HG03064 (cell line): ENCODE data around the gene AHNAK.

Source experiments
- ATAC-seq: cut with Tn5 transposase; IDR thresholded peaks from one replicate; pipeline ENCODE4 v1.9.1; 2021; ENCODE audit warnings: low read depth; ENCODE audit not compliant: unreplicated experiment

Gene AHNAK

DNA sequence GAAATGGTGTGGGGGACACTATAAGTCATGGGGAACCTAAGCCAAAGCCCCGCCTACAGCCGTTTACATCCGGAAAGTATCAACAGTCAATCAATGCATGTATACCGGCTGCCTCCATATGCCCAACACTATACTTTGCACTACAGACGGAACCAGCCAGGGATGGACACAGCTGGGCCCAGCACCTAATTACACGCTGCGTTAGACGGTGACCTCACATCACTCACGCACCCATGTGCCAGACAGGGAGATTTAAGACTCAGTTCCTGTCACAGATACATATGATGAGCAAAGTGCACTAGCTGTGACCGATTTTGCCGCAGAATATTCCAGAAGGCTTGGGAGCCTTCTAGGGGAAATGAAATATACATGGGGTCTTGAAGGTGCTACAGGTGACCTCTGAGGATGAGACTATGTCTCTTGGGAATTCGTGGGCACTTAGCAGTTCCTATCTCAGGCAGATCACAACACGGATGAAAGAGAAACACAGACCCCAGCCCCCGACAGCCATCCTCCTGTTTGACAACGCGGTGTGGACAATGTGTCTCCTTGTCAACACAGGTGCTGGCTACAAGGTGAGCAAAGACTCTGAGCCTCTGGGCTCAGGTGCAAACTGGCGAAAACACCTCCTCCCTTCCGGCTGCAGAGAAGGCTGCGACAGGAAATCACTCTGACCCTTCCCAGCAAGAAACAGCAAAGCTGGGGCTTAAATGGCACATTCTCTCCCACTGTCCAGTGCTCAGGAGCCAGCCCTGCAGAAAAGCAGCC, 8.0 kb downstream of the AHNAK start:
- no peak for ATAC-seq

DNA sequence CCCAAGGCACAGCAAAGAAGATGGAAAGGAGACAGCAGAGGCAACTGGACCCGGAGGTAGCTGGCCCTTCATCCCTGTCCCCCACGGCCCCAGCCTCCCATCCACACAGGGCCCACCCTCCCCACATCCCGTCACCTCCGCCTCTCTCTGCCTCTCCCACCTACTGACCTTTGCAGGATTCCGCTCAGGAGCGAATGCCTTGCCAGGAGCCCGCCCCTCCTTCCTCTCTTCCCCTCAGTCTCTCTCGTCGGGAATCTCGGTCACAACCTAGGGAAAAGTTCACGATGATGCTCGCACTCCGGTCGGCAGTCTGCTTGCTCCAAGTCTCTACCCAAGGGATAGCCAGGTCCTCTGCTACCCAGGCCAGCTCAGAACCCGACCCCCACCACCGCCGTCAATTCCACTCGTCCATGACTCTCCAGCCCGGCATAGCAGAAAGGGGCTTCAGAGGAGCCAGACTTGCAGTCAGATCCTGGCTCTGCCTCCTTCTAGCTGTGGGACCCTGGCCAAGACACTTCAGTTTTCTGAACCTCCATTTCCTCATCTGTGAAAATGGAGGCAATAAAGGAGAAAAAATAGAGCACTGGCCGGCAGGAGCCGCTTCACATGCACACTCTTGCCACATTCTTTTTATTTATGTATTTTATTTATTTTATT, 10.2 kb downstream of the AHNAK start:
- ATAC-seq: no peak

DNA sequence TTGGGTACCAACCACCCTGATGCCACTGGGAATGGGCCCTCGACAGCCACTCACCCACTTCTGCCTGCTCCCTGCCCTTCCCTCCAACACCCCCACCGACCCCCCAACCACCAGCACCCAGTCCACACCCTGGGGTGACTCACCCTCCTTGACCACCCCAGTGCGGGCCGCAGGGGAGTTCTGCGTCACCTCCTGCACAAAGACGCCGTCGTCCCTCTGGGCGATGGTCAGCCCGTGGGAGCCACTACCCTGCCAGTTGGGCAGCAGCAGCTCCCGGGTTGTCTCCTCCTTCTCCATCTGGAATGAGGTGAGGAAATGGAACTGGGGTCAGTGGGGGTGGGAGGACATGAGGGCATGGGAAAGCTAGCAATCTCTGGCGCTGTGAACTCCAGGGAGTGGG, 10.8 kb downstream of the AHNAK start:
- ATAC-seq: no peak

DNA sequence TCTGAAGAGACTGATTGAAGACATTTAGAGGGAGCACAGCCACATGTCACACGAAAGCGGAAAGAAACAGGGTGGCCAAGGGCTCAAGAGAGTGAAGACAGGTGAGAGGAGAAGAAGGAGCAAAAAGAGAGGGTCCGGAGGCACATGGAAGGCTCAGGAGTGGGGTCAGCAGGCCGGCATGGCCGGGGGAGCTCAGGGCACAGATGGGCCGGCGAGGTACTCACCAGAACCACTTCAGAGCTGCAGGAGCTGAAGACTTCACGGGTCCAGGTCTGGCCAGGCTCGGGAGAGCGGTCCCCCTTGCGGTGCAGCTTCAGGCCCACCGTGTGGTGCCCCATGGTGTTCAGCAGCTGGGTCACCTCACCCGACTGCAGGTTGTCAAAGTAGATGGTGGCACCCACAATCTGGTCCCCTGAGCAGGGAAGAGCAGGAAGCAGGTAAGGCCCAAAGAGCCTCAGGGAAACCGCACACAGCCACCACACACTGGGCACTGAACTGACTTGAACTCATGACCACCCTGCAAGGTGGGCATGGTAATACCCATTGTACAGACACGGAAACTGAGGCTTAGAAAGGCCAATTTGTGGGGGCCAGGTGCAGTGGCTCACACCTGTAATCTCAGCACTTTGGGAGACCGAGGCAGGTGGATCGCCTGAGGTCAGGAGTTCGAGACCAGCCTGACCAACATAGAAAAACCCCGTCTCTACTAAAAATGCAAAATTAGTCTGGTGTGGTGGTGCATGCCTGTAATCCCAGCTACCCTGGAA, 11.6 kb downstream of the AHNAK start:
- no peak for ATAC-seq

DNA sequence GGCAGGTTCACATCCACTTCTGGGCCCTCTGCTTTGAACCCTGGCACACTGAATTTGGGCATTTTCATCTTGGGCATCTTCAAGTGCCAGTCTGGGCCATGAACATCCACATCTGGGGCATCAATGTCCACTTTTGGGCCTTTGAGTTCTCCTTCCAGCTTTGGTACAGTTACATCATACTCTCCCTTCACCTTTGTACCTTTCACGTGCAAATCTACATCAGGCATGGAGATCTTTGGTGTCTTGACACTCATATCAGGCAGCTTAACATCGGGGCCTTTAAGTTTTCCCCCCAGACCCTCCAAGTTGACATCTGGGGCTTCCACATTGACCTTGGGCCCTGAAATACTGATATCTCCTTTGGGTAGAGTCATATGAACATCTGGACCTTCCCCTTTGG, 14.5 kb downstream of the AHNAK start:
- ATAC-seq: no peak

DNA sequence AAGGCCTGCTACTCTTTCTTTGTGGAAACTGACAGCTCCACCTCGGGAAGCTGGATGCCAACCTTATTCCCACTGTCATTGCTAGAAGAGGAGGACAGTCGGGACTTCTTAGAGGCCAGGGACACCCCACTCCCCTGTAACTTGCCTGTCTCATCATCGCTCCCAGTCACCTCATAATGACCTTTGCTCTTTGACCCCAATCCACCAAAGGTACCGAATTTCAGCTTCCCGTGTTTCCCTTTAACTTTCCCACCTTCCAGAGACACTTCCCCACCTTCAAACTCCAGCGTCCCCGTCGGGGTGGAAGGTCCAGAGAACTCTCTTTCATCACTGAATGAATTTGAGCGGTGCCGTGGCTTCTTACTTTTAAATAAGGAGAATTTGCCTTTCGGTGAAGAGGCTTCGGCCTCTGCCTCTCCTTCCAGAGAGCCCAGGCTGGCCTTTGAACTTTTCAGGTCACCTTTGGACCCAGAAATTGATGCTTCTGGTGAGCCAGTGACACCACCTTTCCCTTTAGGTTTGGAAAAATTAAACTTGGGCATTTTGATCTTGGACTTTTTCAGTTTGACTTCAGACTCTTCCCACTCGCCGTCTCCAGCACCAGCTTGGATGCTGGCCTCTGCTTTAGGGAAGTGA, 29.8 kb downstream of the AHNAK start:
- ATAC-seq: no peak

DNA sequence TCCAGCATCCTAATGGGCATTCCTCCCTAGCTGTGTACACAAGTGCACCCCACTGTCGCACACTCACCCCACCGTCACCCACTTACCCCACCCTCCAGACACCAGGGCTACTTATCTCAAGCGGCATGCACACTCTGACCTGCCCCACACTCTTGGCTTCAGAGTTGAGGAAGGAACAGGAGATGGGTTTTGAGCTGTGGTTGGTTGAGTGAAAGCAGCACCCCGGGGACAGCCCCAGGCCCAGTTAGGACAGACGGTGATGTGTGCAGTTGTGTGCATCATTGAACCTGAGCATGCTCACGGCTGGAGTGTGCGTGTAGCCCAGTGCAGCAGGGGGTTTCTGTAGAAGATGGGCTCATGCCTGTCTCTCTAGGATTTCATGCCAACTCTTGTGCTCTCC, 32.5 kb downstream of the AHNAK start:
- no peak for ATAC-seq

DNA sequence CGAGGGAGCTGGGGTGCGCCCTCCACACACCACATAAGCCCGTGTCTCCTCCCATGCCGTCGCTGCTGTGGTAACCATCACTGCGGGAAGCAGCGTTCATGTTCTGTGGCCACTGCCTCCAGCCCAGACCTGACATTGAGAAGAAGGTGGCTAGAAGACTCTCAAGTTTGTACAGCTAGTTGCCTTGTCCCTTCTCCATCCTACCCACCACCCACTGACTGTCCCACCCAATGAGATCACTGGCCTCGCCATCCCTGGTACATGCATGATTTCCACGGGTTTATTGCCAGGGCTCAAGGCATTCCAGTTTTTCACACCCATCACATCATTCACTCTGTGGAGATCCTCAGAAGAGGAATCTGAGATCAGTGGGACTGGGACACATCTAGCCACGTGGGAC, 33.0 kb downstream of the AHNAK start:
- ATAC-seq: no peak

DNA sequence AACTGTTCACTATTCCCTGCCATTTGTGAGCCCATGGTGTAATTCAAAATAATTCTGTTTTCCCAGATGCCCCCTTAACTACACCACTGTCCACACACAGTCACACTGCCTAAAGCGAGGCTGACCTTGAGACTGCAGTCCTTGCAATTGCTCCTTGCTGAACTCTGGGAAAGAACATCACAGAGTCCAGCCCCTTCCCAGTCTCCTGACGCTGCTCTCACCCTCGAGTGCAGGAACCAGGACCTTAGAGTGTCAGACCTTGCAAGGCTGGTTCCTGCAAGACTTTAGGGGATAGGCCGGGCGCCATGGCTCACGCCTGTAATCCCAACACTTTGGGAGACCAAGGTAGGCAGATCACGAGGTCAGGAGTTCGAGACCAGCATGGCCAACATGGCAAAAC, 33.6 kb downstream of the AHNAK start:
- ATAC-seq: no peak

DNA sequence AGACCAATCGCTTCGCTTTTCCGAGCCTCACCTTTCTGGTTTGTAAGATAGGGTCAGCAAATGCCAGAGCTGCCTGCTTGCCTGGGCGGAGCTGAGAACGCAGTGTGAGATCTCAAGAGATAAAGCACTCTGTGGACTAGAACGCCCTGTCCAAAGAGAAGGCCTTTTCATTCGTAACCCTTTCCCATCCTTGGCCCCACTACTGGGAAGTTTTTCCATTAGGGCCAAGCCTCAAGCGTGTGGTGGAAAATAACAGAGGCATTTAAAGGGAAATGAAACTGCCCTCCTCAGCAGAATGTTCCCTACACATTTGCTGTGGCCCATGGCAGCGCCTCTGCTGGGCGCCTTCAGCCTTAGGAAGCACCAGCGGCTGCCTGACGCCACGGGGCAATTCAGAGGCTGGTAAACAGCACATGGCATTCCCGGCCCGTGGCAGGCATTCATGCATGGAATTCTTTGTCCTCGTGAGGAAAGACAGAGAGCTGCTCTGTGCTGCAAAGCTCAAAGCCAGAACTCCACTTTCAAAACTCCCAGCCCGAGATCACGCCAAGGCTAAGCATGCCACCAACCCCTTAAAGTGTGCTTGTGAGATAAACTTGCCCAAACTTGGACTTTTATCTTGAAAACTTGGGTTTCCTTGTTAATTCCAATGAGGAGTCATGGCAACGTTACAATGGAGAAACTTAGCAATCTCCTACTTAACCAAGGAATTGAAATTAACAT, 38.1 kb downstream of the AHNAK start:
- no peak for ATAC-seq

DNA sequence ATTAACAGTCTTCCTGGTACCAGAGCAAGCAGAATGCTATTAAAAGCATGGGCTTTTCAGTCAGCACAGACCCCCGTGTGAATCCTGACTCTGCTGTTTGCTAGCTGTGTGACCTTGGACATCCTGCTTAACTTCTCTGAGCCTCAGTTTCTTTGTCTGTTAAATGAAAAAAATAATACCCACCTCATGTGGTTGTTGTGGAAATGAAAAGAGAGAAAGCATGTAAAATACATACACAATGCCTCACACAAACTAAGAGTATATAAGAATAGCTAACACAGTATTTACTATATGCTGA, 39.5 kb downstream of the AHNAK start:
- ATAC-seq: no peak

DNA sequence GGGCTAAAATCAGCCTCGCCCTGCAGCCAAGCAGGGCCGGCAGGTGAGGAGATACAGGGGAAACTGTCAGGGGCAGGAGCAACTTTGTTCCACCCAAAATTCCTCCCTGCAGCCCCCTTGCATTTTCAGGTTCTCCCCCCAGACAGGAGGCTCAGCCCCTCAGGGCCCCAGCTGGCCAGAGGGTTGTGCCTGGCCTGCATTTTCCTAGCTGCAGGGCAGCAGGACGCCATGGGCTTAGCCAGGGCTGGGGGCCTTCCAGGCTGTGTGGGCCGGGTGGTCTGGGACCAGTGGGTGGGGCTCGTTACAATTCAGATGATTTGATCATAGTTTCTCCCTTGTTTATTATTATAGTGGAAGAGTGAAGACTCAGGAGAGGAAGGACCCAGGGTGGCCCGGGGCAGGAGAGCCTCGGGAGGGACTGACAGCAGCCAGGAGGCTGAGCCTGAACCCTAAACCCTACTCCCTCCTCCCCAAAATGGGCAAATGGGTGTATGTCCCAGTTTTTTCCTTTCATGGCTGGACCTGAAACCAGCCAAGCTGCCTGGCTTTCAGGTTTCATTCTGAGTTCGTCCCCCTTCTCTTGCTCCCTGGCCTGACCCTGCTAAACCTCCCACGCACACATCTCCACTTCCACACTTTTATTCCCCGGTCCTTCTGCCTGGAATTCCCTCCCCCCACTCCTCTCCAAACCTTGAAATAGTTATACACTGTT, 40.0 kb downstream of the AHNAK start:
- no peak for ATAC-seq

DNA sequence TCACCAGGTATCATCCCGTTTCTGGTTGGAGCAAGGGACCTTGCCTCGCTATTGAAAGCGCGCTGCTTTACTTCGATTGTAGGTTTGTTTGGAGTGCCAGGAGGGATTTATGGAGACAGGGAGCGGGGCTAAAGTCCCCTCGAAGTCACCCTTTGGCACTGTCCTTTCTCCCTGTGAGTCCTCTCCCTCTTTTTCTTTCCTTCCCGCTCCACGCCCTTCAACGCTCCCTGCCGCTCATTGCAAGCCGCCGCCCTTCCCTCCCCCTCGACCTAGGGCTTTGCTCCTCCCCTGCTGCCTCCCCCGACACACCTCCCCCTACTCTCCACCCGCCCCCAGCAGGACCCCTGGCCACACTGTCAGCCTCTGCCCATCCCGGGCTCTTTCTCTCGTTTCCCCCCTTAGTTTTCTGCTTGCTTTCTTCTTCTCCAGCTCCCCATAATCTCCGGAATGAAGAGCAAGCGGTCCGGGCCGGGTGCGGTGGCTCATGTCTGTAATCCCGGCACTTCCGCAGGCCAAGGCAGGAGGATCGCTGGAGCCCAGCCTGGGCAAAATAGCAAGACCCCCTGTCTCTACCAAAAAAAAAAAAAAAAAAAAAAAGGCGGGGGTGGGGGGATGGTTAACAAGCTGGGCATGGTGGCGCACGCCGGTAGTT, 41.0 kb downstream of the AHNAK start:
- no peak for ATAC-seq

DNA sequence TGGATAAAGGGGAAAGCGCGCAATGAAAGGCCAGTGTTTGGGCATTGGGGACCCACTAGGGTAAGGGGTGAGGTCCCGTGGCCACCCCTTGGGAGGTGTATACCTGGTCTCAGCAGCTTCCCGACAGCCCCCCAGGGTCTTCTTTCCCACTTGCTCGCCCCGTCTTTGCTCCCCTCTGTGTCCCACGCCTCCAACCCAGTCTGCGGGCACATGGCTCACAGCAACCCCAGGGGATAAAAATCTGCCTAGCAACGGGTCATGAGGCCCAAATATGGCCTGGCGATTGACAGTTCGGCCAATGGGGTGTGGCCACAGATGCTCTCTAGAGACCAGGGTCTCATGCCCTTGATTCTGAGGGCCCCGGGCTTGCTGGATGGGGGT, 41.6 kb downstream of the AHNAK start:
- no peak for ATAC-seq

DNA sequence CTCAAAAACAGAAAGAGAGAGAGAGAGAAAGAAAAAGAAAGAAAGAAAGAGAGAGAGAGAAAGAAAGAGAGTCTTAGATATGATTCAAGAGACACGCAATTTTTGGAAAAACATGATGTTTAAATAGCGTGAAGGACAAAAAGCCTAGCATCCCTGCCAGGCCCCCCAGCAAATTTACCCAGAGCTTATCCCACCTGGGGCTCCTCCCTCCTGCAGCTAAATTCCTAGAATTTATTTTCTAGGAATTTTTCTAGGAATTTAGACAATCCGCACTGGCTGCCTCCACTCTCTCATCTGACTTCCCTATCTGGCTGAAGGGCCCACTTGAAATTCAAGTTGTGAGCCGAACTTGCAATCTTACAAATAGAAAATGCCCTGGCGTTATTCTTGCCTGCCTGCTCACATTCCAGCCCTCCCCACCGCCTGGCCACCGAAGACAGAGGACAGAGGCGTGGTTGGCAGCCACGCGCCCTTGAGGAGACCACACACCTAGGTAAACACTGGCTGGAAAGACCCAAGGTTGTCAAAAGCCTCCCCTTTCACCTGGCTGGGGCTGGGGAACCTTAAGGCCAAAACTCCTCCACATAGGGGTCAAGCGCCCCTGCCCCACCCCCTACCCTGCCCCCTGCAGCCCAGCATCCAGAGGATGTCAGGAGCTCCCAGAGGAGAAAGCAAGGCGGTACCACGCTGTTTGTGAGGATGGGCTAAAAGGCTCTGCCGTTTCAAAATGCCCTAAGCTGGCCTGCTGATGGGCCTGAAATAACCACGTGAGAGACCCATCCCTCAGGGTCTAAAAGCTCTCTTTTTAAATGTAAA, 42.2 kb downstream of the AHNAK start:
- no peak for ATAC-seq

DNA sequence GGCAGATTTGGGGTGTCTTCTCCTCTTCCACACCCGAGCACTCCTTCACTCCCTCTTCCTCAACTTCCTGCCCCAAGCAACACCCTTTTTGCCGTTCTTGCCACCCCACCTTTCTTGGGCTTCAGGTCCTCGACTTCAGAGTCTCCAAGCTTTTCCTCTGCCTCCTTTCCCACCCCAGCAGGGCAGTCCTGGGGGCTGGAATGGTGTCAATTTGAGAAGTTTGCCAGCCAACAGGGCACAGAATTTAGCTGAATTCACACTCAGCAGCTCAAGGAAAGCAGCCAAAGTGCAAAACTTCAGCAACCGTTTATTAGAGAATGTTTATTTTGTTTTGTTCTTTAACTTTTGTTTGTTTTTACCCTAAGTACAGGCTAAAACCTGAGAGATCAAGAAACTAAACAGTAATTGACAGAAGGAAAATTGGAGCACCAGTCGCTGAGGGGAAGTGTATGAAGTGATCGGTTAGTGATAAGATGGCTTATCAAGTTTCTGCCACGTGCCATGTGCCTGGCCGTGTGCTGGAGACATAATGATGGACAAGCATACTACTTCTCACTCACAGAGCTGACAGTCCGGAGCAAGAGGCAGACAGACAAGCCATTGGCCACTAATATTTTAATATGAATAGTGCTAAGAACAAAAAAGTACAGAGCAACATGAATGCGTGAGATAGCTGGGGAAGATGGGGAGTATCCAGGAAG, 44.4 kb downstream of the AHNAK start:
- ATAC-seq: no peak

DNA sequence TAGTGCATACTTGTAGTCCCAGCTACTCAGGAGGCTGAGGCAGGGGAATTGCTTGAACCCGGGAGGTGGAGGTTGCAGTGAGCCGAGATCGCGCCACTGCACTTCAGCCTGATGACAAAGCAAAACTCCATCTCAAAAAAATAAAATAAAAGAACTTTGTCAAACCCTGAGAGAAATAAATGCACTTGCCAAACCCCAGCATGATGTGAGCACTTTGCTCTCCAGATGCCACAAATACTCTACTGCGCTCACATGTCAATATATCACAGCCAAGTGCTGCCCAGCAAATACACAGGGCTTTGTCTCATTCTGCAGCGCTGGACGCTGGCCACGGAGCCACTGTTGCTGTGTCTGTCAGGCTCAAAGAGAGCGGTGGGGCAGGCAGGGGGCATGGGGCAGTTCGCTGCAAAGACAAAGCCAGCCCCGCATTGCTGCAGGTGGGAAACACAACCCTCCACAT, 45.1 kb downstream of the AHNAK start:
- ATAC-seq: no peak

DNA sequence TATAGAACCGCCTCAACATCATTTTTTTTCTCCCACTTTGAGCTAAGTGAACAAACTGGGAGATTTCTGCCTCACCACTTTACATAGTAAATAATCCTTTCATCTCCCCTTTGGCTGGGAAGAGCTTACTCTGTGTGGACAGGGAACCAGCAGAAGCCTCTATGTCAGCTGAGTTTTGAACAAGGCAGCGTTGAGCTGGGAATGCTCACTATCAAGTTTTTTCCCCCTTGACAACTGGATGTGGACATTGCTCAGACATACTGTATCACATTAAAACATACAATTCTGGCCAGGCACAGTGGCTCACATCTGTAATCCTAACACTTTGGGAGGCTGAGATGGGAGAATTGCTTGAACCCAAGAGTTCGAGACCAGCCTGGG, 46.0 kb downstream of the AHNAK start:
- ATAC-seq: no peak
